Activated CD8-positive, alpha-beta T cell treated with anti-CD3 and anti-CD28 coated beads for 36 hours (primary cell): Measurements from ENCODE around the gene IL17REL. TPM values are rescaled to one million over a fixed set of nuclear protein-coding genes. Genes with fewer than 3 reads are reported as not detected.

Experiments used
- ATAC-seq: fragments of 200-7000 bp; cut with Tn5 transposase; one replicate; pipeline ENCODE4 v1.10.0; 2021; ENCODE audit warnings: mild to moderate bottlenecking, moderate library complexity
- CTCF ChIA-PET: fragments of 350-600 bp; sonication (Branson Sonifier 250); formaldehyde crosslinking; loops from one replicate; lab custom pipeline; 2021; ENCODE audit warnings: antibody characterized with exemption; lab: Charles Lee
- POLR2A ChIA-PET: fragments of 350-600 bp; sonication (Branson Sonifier 250); formaldehyde crosslinking; loops from one replicate; lab custom pipeline; 2021; ENCODE audit warnings: antibody characterized with exemption; lab: Charles Lee
- DNase-seq: peaks from one replicate; pipeline ENCODE4 v3.0.0-alpha.2; 2020
- H3K27ac Mint-ChIP-seq: one replicate; pipeline ENCODE4 v1.8.0; 2021; ENCODE audit warnings: mild to moderate bottlenecking, mixed read lengths
- H3K27me3 Mint-ChIP-seq: one replicate; pipeline ENCODE4 v1.8.0; 2021; ENCODE audit warnings: mixed read lengths
- H3K36me3 Mint-ChIP-seq: one replicate; pipeline ENCODE4 v1.8.0; 2021; ENCODE audit warnings: low read depth, mixed read lengths
- H3K4me1 Mint-ChIP-seq: one replicate; pipeline ENCODE4 v1.8.0; 2021; ENCODE audit warnings: low read depth, mixed read lengths
- H3K4me3 Mint-ChIP-seq: one replicate; pipeline ENCODE4 v1.8.0; 2021; ENCODE audit warnings: mild to moderate bottlenecking, moderate library complexity, mixed read lengths
- H3K9me3 Mint-ChIP-seq: one replicate; pipeline ENCODE4 v1.8.0; 2021; ENCODE audit warnings: mixed read lengths
- intact Hi-C: fragments of 100-400 bp; cut with micrococcal nuclease; formaldehyde crosslinking; loops from one replicate; pipeline ENCODE4 v1.10.0; 2022
- total RNA-seq, 2 experiments: library from RNA; stranded (reverse); gene quantifications; one replicate each; pipeline ENCODE4 v1.2.3, GENCODE V29; 2021
- TF ChIP-seq, protein P1 (sequence below): fragments of 200-600 bp; IDR thresholded peaks from one replicate; pipeline ENCODE4 v1.8.0; 2022; ENCODE audit warnings: antibody characterized with exemption, mild to moderate bottlenecking

Gene IL17REL
- total RNA-seq, 2 experiments from 2014 or later: 0.14 TPM; not detected in 1

DNA sequence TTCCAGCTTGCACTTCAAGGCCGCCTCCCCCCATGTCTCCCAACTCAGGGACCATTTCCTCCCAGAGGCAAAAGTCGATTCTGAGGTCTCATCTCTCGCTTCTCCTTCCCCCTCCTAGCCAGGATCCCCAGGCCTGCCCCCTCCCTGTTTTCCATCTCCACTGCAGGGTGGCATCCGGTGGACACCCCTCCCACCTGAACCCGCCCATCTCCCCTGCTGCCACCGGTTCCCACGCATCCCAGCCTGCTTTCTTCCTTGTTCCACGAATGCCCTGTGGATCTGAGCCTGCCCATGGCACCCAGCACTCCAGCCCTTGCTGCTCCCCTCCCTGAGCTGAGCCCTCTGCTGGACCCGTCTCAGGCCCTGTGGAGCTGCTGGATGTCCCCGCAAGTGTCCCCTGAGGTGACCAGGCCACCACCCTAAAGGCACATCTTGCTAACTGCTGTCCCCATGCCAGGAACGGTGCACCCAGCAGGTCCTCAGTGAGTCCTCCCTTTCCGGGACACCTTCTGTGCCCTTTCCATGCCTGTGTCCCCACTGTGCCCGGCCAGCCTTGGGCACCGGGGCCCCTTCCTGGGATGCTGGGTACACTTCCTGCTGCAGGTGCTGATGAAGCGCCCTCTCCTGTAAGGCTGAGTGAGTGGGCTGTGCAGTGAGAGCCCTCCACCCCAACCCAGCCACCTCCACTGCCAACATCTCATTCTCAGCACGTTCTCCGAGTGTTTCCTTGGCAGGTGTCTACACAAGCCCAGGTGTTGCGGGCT, 936 bp downstream of the IL17REL start:
- CTCF ChIA-PET: interaction anchor here (1.0 to 1.2 kb wide), 2 partner anchors 17 to 19 kb away, joined by 3 read pairs; no protein-coding TSS in a partner anchor

DNA sequence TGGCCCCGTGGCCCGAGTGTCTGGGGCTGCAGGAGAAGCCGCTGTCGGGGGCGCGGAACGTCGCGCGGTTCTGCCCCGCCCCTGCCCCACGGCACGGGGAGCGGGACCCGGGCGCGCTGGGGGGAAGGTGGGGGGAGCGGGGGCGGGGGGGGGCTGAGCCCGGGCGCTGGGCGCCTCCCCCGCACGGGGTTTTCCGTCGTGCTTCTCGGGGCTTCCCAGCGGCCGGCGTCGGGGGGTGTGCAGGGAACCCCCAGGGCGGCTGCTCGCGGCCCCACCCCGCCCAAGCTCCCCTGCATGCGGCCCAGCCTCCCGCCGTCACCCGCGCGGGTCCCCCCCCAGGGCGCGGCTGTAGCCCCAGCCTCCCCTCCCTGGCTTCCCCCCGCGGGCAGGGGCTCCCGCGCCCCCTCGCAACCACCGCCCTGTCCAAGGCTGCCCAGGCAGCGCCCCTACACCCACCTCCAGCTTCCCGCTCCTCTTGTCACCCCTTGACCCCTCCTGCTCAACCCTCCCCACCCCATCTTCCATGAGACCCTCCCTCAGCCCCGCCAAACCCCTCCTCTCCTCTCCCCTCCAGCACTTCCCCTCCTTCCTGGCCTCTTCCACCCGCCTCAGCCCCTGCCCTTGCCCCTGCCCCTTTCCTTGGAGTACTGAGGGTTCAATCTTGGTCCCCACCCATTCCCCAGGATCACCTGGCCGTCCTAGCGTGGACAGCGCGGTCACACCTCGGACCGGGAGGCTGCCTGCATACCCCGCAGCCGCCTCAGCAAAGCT, 1.7 kb downstream of the IL17REL start:
- Mint-ChIP-seq H3K27ac (peak overlapping the region; percentile 72), H3K9me3 (no peaks in the 10 kb centered on the region), H3K27me3 (peaks cover 2% of the 10 kb centered on the region), H3K4me1 (peaks cover 28% of the 10 kb centered on the region), H3K4me3 (peak overlapping the region; percentile 62), H3K36me3 (no peaks in the 10 kb centered on the region)
- ATAC-seq: peak; percentile 63
- CTCF ChIA-PET: interaction anchor here (1.0 to 1.2 kb wide), 2 partner anchors 16 to 20 kb away, joined by 3 read pairs; no protein-coding TSS in a partner anchor
- POLR2A ChIA-PET: interaction anchor here (0.7 to 1.2 kb wide), 2 partner anchors 39 to 180 kb away, joined by 3 read pairs; no protein-coding TSS in a partner anchor
- intact Hi-C loops: no loop called here
- DNase-seq: peak; percentile 66
- TF ChIP-seq, protein P1, sequence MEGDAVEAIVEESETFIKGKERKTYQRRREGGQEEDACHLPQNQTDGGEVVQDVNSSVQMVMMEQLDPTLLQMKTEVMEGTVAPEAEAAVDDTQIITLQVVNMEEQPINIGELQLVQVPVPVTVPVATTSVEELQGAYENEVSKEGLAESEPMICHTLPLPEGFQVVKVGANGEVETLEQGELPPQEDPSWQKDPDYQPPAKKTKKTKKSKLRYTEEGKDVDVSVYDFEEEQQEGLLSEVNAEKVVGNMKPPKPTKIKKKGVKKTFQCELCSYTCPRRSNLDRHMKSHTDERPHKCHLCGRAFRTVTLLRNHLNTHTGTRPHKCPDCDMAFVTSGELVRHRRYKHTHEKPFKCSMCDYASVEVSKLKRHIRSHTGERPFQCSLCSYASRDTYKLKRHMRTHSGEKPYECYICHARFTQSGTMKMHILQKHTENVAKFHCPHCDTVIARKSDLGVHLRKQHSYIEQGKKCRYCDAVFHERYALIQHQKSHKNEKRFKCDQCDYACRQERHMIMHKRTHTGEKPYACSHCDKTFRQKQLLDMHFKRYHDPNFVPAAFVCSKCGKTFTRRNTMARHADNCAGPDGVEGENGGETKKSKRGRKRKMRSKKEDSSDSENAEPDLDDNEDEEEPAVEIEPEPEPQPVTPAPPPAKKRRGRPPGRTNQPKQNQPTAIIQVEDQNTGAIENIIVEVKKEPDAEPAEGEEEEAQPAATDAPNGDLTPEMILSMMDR: no peak

More for the DNA sequence above, 936 bp downstream of the IL17REL start:
- TF ChIP-seq, protein P1: no peak
- intact Hi-C loops: no loop called here
- Mint-ChIP-seq H3K27ac (peak overlapping the region; percentile 72), H3K36me3 (no peaks in the 10 kb centered on the region), H3K4me3 (peak overlapping the region; percentile 62), H3K27me3 (peaks cover 2% of the 10 kb centered on the region), H3K9me3 (no peaks in the 10 kb centered on the region), H3K4me1 (peaks cover 31% of the 10 kb centered on the region)
- ATAC-seq (no peak), DNase-seq (no peak)
- POLR2A ChIA-PET: interaction anchor here (1.1 kb wide), 1 partner anchor 73 kb away, joined by 3 read pairs; no protein-coding TSS in a partner anchor

DNA sequence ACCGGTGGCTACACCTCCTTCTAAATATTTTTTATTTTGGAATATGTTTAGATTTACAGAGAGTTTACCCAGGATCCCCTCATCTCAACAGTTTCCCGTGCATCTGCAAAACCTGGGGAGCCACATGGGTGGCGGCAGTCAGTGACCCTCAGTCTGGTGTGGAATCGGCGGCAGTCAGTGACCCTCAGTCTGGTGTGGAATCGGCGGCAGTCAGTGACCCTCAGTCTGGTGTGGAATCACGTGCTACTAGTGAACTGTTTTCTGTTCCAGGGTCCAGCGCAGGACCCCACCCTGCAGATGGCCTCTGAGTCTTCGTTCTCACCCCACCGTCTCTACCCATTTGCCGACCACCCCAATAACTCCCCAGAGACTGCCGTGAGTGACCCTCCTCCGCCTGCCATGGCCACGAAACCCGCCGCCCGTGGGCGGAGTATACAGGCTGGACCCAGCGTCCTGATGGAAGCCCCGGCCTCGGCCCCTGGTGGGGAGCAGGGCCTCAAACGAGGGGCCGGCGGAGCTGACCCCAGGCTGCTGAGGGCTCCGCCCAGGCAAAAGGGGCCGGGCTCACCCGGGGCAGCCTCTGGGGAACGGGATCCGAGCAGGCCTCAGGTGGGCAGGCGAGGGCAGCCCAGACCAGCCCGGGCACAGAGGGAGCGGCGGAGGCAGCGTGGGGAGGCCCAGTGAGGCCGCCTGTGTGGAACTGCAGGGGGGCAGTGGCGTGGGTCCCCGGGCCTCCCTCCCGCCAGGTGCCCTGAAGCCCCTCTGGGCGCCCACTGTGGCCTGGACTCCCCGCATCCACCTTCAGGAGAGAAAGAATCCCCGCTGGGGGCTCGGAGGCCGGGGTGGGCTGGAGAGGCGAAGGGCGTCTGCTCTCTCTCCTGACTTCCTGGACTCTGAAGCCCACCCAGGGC, 2.5 kb downstream of the IL17REL start:
- CTCF ChIA-PET: no interaction called here
- intact Hi-C loops: no loop called here
- Mint-ChIP-seq H3K36me3 (no peaks in the 10 kb centered on the region), H3K9me3 (no peaks in the 10 kb centered on the region), H3K4me1 (peaks cover 27% of the 10 kb centered on the region), H3K4me3 (no peak overlapping the region), H3K27me3 (peaks cover 2% of the 10 kb centered on the region), H3K27ac (peak overlapping the region; percentile 42)
- ATAC-seq: no peak
- TF ChIP-seq, protein P1: no peak
- DNase-seq: no peak
- POLR2A ChIA-PET: interaction anchor here (0.7 to 1.2 kb wide), 3 partner anchors 38 to 181 kb away, joined by 3 read pairs; no protein-coding TSS in a partner anchor

DNA sequence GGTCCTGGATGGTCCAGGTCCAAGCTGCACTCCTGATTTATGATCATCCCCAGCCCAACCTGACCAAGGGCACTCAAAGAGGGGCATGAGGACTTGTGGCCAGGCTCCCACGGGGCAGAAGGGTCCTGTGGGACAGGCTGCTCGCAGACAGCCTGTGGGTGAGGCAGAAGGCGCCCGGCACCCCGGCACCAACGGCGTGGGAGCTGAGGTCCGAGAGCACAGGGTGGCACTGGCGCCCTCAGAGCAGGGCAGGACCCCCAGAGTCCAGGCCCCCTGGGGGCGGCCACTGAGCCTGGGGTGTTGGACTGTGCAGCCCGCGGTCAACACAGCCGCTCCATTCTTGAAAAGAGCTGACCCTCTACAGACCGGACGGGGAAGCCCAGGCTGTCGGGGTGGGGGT, 3.3 kb downstream of the IL17REL start:
- H3K36me3 Mint-ChIP-seq: no peaks in the 10 kb centered on the region
- no peak for DNase-seq
- peaks cover 2% of the 10 kb centered on the region for H3K27me3 Mint-ChIP-seq
- TF ChIP-seq, protein P1: no peak
- no peak overlapping the region for H3K4me3 Mint-ChIP-seq
- no peak for ATAC-seq
- H3K4me1 Mint-ChIP-seq: peaks cover 29% of the 10 kb centered on the region
- no peak overlapping the region for H3K27ac Mint-ChIP-seq
- ChIA-PET CTCF (no interaction called here), POLR2A (interaction anchor here (0.7 to 1.2 kb wide), 2 partner anchors 39 to 182 kb away, joined by 3 read pairs; no protein-coding TSS in a partner anchor)
- H3K9me3 Mint-ChIP-seq: no peaks in the 10 kb centered on the region
- intact Hi-C loops: no loop called here
